Hematopoietic multipotent progenitor cell treated with erythropoietin and hydrocortisone succinate and interleukin-3 and kit ligand, for 17 days (in vitro differentiated cells): ENCODE data around the gene TNIK.

ENCODE experiments used
- DNase-seq: peaks from one replicate; pipeline ENCODE4 v3.0.0-alpha.2; 2015; ENCODE audit warnings: low spot score

Gene TNIK

DNA sequence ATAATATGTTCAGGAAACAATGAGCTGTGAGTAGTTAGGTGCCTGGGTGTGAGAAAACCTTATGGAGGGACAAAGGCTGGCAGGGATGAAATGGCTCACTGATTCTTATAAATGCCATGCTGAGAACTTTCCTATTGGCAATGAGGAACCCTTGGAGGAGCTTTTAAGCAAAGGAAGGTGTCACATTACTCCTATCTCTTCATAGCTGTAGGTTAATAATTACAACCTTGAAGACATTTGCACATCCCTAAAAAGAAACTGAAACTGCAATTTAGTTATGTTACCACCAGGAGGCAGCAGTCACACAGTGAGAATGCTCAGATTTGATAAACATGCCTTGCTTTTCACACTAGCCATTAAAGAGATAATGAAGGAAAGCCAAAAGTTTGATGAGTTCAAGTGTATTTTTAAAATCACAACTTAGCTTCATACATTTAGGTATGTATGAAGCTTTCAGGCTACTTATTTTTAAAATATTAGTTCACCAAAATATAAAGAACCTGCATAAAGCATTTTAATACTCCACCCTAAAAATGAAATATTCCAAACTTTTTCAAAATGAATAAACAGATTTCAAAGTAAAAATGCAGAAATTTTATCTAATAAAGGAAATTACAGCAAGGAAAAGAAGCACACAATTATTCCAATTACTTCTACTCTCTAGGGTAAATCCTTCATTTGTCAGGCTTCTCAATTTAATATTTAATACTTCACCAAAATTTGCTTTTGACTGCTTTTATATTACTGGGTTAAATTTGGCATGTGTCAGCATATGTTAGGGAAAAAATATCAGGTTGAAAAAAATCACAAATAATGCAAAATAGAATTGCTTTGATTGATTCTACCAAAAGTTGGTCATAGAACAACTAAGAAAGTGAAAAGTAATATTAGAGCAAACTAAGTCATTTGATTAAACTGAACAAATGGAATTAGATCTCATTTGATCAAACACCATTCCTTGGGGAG is 296.8 kb downstream of the TNIK start:
- peak; percentile 47 for DNase-seq

DNA sequence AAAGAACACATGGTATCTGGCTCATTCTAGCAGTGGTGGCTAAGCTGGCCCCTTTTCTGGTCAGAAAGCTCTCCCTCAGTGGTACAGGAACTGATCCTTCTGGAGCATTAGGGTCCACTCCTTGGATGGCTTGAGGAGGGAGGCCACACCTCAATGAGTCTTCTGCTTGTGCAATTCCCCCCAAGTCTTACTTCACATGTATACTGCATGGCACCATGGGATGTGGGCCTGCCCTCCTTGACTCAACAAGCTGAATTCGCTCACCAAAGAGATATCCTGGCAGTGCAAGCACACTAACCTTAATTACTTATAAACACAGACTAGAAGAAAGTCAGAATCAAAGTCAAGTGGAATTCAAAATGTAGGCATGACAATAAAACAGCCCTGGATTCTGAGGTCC is 299.9 kb downstream of the TNIK start:
- no peak for DNase-seq

DNA sequence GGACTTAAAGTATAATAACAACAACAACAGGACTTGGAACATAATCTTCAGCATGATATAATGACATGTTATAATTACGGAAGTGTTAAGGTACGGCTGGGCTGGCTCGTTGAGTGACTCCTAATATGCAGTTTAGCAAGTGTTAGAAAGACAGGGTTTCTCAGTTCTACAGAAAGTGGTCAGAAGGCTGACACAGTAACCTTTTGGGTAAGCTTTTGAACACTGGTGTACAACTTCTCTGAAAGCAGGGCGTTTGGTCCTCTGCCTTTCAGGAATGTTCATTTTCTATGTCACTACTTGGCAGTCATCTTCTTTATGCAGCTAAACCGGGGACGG is 300.4 kb downstream of the TNIK start:
- DNase-seq = no peak

DNA sequence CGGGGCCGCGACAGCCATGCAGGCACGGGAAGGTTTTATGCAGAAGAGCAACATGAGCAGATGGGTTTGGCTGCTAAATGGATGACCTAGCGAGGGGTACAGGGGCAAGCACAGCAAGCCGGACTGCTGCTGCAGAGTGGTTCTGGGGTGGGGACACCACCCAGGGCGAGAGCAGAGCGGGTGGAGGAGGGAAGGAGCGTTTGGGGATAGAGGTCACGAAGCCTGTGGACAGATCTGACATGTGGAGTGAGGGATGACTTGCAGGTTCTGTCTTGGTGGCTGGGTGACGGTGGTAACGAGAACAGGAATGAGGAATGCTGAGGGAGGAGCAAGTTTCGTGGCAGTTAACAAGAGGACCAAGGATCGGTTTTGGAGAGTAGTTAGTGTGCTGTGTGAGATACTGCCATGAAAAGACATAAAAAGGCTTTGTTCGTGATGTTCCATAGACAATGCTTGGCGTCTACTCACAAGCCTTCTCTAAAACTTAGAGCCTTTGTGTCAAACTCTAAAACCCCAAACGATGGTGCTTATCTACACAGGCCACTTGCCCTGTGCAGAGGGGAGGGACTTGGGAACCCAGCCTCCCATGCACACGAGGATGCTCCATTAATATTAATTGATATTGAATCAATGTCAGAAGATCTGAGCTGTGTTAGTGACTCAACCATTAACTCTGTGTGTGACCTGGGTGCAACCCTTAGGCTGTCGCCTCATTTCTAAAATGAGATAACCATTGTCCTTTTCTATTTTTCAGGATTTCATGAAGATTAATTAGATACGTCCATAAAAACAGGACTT is 301.0 kb downstream of the TNIK start:
- DNase-seq = peak; percentile 18

DNA sequence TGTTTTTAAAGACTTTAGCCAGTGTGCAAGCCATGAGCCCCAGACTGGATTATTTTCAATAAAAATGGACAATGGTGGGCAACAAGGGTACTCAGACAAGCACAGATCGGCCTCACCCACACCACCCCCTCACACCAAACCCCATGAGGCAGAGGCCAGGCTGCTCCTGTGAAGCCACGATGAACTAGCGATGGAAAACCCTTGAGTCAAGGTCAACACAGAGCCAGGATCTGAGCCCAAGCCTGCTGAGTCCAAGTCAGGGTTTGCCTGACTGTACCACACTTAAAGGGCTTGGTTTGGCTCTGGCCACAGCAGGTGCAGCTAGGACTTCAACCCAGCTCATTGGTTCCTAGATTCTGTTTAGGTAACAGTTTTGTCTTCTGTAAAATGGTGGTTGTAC is 302.2 kb downstream of the TNIK start:
- DNase-seq = no peak

DNA sequence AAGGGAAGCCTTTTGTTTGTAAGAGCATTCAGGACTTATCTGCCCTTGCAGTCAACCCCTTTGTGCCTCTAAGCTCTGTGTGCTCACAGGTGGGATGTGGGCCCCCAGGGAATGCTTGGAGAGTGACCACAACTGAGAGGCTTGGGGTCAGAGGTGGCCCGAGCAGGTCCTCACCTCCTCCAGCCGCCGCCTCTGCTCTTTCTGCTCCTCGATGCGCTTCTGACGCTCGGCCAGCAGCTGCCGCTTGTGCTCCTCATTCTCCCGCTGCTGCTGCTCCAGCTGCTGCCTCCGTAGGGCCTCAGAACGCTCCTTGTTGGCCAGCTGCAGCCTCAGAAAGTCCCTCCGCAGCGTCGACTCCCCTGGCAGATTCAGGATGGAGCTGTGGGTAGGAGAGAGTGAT is 302.9 kb downstream of the TNIK start:
- no peak for DNase-seq

DNA sequence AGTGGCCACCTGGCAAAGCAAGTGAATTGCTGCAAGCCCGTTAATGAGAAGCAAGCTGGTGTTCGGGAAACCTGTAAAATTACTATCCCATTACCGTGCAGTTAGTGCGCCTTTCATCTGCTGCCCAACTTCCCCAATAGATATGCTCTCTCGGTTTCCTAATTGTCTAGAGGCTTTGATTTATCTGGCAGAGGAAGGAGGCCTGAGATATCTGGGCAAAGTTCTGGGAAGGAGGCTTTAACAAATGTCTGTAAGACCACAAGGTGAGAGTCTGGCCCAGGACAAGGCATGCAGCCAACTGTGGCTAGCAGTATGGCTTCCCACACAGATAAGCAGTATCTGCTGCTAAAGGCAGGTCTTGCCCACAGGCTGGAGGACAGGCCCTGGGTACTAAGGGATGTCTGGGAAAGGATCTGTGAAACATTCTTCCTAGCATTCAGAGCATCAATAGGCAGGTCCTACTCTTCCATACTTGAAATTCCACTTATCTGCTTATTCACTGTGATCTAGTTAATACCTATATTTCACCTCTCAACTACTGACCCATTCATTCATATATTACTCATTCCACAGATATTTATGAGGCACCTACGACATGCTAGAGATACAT is 303.7 kb downstream of the TNIK start:
- DNase-seq = no peak

DNA sequence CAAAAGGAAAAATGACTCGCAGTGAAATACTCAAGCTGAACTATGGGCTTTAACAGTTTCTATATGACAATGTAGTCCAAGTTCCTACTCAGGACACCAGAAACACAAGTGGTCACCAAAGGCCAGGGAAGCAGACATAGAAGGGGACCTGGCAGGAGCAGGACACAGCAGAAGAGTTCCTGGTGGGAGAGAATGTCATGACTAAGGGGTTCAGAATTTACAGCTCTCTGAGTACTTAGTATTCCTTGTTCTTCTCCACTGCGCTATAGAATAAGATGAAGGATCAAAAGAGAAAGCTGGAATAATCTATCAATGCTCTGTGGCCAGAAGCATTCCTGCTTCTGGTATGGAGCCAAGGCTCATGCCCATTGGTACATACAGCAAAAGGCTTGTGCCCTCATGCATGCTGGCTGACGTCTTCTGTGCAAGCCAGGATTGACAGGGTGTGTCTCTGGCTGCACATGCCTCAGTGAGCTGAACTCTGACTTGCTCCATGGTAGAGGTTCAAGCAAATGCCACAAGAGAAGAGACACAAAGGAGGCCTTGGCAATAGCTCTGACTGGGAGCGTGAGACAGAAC is 305.0 kb downstream of the TNIK start:
- no peak for DNase-seq

DNA sequence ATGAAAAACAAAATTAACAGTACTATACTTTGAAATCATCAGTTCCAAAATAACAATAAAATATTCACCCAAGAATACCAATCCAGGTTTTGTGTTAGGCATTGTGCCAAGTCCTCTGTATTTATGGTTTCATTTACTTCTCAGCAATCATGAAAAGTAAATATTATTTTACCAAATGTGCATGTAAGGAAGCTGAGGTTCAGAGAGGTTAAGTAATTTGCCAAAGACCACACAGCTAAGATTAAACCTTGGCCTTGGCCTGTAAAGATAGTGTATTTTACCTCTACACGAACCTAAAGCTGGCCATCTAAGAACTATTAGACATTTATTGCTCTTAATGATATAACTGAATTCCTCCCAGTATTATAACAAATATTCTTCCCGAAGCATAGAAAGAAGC is 309.3 kb downstream of the TNIK start:
- no peak for DNase-seq

DNA sequence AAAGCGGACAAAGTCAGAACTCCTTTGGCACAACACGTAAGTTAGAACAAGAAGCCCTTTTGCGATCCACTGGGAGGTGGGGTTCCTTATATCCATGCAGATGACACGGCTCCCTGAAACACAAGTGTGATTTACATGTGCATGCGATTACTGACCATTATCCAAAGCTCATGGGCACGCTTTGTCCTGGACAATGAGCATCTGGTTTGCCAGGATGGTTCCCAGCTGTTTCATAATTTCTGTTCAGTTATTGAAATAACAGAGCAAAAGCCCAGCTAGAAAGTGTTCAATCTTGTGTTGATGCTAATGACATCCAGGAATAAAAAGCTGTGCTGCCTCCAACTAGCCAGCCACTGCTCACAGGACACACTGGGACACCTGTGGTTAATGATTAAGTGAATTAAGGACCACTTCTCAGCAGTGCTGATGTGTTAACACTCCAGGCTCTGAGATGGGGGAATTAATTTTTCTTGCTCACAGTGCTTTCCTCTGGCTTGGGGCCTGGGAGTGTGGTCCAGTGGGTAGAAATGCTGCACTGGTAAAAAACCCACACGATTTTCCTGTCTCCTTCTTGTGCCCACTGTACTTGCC is 310.6 kb downstream of the TNIK start:
- no peak for DNase-seq

DNA sequence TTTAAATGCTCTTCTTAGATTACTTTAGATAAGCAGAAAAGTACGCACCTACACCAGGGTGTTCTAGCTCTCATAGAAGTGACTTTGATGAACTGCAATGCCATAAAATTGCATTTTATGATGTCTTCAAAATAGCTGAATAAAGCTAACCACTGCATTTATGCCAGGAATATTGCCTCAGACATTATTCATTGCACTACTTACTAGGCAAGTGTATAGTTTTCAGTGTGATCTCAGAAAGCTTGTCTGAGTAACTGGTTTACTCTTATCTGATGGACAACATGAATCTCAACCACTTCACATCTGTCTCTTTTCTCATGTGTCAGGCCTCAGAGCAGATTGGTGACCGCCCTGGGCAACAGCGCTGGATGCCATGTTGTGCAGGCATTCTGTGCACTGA is 314.4 kb downstream of the TNIK start:
- no peak for DNase-seq

DNA sequence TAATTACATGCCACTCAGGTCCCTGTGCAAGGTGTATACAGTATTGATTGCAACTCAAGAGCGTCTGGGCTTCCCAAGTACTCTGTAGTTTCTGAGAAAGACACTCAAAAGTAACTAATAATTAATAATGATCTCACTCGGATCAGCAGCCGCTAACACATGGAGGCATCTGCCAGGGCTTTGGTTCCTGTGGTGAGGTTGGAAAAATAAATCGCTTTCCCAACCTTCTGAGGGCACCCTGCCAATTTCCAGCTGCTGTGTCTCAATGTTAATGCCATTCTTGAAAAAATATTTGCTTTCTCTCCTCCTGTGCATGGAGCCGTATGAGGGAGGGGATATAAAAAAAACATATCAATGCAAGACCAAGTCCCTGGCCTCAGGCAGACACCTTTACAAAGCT is 317.2 kb downstream of the TNIK start:
- DNase-seq = no peak

DNA sequence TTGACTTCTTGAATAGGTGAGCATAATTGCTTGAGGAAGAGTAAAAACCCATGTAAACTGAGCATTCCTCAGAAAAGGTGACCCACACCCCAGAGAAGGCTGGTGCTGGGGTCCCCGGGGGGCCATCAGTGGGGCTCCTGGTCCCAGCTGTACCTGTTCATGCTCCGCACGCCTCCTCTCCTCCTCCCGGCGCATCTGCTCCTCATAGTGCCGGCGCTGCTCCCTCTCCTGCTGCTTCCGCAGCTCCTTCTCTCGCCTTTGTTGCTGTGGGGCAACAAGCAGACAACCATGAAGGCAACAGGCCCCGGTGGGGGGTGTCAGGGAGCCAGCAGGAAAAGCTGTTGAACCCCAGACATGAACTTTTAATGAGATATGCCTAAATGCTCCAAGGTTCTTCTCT is 320.0 kb downstream of the TNIK start:
- no peak for DNase-seq

DNA sequence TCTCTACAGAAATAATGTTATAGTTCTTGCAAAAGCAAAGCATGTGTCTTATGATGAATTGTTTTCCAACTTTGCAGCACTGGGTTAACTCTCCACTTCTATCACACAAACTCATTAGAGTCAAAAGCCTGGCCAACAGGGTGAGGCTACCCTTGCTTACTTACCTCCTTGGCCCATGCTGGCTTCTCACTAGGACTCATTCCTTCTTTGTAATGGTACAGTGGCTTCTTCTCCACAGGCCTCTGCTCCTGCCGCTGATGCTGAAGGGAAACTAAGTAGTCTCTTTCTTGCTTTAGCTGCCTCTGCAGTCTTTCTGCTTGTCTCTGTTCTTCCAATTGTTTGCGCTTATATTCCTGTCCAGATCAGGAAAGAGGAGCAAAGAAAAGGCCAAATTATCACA is 322.2 kb downstream of the TNIK start:
- no peak for DNase-seq

DNA sequence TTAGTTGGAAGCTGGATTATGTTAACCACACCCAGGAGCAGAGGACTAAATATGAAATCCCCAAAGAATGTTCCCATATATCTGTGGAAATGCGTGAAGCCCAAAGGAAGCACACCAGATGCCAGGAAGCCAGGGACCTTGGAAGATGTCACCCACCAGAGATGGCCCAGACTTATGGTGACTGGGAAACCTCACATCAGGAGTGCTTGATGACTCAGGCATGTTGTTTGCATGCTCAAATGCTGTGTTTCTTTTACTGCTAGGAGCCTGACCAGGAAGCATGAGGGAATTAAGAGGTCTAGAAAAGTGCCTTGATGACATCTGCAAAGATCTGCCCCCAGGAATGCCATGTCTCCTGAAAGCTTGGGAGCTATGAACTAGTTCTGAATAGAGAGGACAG is 324.7 kb downstream of the TNIK start:
- DNase-seq = no peak

DNA sequence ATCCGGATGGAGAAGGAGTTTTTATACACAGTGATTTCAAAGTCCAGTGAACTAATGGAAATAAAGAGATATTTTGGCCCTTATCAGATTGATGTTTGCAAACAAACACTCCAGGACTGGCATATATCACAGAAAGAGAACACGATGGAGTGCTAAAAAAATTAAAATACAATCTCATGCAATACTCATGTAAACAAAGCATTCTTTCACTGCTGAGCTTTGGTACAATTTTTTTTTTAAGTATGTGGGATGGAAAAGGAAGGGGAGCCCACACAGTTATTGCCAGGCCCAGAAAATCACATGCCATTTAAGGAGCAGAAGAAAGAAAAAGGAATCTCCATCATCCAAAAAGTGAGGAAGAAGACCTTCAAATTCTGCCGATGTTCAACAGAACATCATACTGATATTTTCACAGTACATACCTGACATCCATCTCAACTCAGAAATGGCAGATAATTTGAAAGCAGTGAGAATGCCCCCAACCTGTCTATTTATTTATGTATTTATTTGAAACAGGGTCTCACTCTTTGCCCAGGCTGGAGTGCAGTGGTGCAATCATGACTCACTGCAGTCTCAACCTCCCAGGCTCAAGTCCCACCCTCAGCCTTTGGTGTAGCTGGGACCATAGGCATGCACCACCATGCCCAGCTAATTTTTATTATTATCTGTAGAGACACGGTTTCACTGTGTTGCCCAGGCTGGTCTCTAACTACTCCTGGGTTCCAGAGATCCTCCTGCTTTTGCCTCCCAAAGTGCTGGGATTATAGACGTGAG is 326.2 kb downstream of the TNIK start:
- no peak for DNase-seq

DNA sequence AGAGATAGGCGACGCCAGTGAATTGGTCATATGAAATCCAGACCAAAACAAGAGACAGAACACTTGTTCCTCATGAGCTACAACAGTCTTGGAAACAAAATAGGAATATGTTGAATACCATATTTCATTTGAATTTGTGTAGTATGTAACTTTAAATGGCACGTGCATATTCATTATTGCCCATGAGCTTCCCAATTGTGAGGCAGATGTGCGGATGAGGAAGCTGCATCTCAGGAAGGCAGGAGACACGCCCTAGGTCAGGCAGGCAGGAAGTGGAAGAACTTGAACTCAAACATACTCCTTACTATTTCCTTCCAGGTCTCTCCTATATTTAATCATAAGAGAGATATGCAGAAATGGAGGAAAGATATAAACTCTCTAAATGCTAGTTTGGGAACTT is 326.9 kb downstream of the TNIK start:
- DNase-seq = no peak

DNA sequence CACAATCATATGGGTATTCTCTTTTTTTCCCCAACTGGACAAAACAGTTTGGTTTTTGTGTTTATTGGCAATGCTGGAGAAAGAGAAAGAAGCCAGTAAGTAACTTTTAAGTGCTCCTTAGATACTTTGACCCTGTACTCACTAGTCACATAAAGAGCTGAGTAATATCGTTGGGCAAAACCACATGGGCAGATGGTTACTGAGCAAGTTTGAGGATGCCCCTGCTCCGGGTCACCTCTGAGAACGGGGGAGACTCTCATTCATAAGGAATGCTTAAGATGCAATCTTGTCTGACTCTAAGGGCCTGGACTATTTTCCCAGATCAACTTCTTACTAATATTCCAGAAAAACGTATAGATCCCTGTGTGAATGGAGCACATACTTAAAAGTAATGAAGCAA is 327.3 kb downstream of the TNIK start:
- DNase-seq = no peak

DNA sequence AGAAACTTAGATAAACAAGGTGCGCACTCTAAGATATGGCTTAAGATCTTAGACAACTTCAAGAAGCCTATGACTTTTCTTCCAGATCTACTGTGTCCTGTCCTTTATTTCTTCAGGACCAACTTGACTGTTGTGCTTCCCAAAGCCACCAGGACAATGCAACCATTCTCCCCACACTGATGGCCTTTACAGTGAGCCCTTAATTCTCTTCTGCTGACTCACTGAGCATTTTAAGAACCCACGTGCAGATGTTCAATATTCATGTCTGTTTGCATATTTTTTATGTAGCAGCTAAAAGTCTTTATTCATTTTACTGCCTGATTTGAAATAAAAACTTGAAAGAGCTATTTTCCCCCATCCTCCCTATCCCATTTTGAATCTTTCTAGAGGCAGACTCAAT is 330.4 kb downstream of the TNIK start:
- no peak for DNase-seq

DNA sequence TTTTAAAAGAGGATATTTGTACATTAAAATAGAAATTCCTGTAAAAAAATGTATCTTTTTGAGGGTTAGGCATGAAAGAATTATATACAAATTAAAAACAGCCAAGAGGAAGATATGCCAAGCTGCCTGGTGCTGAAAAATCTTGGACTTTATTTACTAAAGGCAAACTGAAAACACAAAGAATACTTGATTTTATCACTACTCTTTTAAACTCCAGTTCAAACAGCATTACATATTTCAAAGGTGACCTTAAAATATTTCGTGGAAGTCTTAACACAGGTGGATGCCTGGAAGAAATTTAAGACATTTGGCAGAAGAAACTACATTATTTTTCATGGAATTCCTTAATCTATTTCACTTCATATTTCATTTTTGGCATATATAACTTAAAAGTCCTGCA is 332.6 kb downstream of the TNIK start:
- no peak for DNase-seq

DNA sequence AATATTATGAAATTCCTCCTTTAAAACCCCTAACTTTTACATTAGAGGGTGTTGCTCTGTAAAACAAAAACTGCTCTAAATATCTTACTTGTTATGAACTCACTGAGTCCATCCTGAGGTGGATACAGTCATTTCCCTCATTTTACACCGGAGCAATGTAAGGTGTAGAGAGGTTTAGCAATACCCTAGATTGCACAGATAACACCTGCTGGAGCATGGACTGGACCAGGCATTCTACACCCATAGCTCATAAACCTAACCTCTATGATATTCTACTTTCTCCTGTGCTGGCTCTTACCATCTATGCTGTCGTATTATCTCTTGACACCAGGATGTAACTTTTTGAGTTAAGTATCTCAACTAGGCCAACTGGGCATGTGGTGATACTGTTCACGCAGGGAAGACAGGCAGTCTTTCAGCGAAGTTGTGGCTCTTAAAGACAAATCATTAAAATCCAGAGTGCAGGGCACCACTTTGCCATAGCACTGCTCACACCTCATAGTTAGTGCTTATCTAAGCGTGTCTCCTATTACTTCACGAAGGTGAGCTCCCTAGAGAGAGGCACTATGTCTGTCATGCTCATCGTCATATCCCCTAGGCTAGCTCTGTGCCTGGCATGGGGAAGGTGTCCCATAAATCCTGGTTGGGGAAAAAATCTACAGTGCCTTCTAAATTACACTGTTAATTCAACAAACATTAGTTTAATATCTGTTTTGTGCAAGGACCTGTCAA is 333.6 kb downstream of the TNIK start:
- peak; percentile 13 for DNase-seq
